Endodermal cell (in vitro differentiated cells): Measurements from ENCODE around the gene DOCK9. TPM values are rescaled to one million over a fixed set of nuclear protein-coding genes. Genes with fewer than 3 reads are reported as not detected.

Source experiments
- DNase-seq: peaks from one replicate; pipeline ENCODE4 v3.0.0-alpha.2; 2017
- H3K27ac ChIP-seq: 2 replicates; pipeline ENCODE4 v1.5.1; 2013; ENCODE audit warnings: mild to moderate bottlenecking, low read depth, low read length, moderate library complexity
- H3K27me3 ChIP-seq: 2 replicates; pipeline ENCODE4 v1.6.1; 2013; ENCODE audit warnings: mild to moderate bottlenecking, low read length, moderate library complexity; ENCODE audit not compliant: insufficient read depth, control insufficient read depth, poor library complexity, severe bottlenecking
- H3K36me3 ChIP-seq: 2 replicates; pipeline ENCODE4 v1.7.0; 2013; ENCODE audit warnings: mild to moderate bottlenecking, low read length, moderate library complexity; ENCODE audit not compliant: control insufficient read depth, insufficient read depth
- H3K4me1 ChIP-seq: one replicate; pipeline ENCODE4 v1.7.0; 2013; ENCODE audit warnings: low read length; ENCODE audit not compliant: control insufficient read depth, insufficient read depth
- H3K4me3 ChIP-seq: 2 replicates; pipeline ENCODE4 v1.5.1; 2013; ENCODE audit warnings: mild to moderate bottlenecking, low read length, moderate library complexity
- H3K9ac ChIP-seq: 2 replicates; pipeline ENCODE4 v1.6.1; 2013; ENCODE audit warnings: mild to moderate bottlenecking, low read length, moderate library complexity; ENCODE audit not compliant: poor library complexity, severe bottlenecking; ENCODE audit errors: extremely low read depth
- H3K9me3 ChIP-seq: 2 replicates; pipeline ENCODE4 v1.6.1; 2013; ENCODE audit warnings: mild to moderate bottlenecking, low read length, moderate library complexity; ENCODE audit not compliant: control insufficient read depth
- H3K27ac Mint-ChIP-seq: 2 replicates; pipeline ENCODE4 v1.8.0; 2020; ENCODE audit warnings: mixed read lengths
- H3K27me3 Mint-ChIP-seq: 2 replicates; pipeline ENCODE4 v1.8.0; 2021; ENCODE audit warnings: mild to moderate bottlenecking, mixed read lengths; ENCODE audit not compliant: insufficient read depth
- H3K36me3 Mint-ChIP-seq: 2 replicates; pipeline ENCODE4 v1.8.0; 2020; ENCODE audit warnings: low read depth, mixed read lengths
- H3K4me1 Mint-ChIP-seq: 2 replicates; pipeline ENCODE4 v1.8.0; 2020; ENCODE audit warnings: mixed read lengths
- H3K4me3 Mint-ChIP-seq: 2 replicates; pipeline ENCODE4 v1.8.0; 2020; ENCODE audit warnings: mild to moderate bottlenecking, moderate library complexity, mixed read lengths
- H3K9me3 Mint-ChIP-seq: 2 replicates; pipeline ENCODE4 v1.8.0; 2020; ENCODE audit warnings: mild to moderate bottlenecking, mixed read lengths
- CTCF ChIP-seq: fragments of 200-600 bp; sonication (generic); conservative IDR thresholded peaks from 2 replicates; pipeline ENCODE4 v1.5.0; 2021; ENCODE audit warnings: antibody characterized with exemption, mild to moderate bottlenecking
- WGBS, 2 experiments: methylation state at CpG; one replicate each; pipeline versions ENCODE4 v1.1.5 to v1.1.7; 2013; ENCODE audit warnings: missing lambda C conversion rate in 2 of 2, mixed read lengths in 1 of 2; ENCODE audit not compliant: insufficient coverage in 1 of 2, insufficient read length in 1 of 2; 5-methylcytosine and 5-hydroxymethylcytosine counted together
- total RNA-seq, 2 donors: library from RNA; stranded (reverse); fragmentation: NEBNext Ultra II Directional in 1 of 2; extraction: Animal tissue kit (Norgen Biotek cat#: 25700) in 1 of 2; gene quantifications; 2 replicates in 1 of 2; 3 replicates in 1 of 2; pipeline ENCODE4 v1.2.1, GENCODE V29; 2021

The DOCK9 gene
- total RNA-seq, 2 donors from 2014 or later = 15.6 to 22.5 TPM

GRCh38 chr13:98829541-98829940 is 148.3 kb downstream of the DOCK9 start:
- no peak overlapping the region for H3K9ac ChIP-seq
- no peaks in the 10 kb centered on the region for H3K27me3 Mint-ChIP-seq
- DNase-seq = no peak
- H3K27ac Mint-ChIP-seq = no peak overlapping the region
- no peaks in the 10 kb centered on the region for H3K9me3 Mint-ChIP-seq
- H3K9me3 ChIP-seq = no peaks in the 10 kb centered on the region
- H3K4me1 Mint-ChIP-seq = peaks cover 10% of the 10 kb centered on the region
- H3K27ac ChIP-seq = no peak overlapping the region
- no peak overlapping the region for H3K4me3 Mint-ChIP-seq
- no peaks in the 10 kb centered on the region for H3K27me3 ChIP-seq
- WGBS, 2 experiments = 89 to 92% methylated on average over 4 to 5 of the region's 5 CpGs
- no peak for TF ChIP-seq CTCF
- peaks cover 3% of the 10 kb centered on the region for H3K36me3 Mint-ChIP-seq
- no peaks in the 10 kb centered on the region for H3K4me1 ChIP-seq
- no peak overlapping the region for H3K4me3 ChIP-seq
- no peaks in the 10 kb centered on the region for H3K36me3 ChIP-seq

GRCh38 chr13:98828614-98829013 is 149.2 kb downstream of the DOCK9 start:
- Mint-ChIP-seq H3K9me3 (no peaks in the 10 kb centered on the region), H3K36me3 (peaks cover 3% of the 10 kb centered on the region), H3K4me3 (no peak overlapping the region), H3K4me1 (peaks cover 10% of the 10 kb centered on the region), H3K27me3 (no peaks in the 10 kb centered on the region), H3K27ac (no peak overlapping the region)
- Histone ChIP-seq H3K27me3 (no peaks in the 10 kb centered on the region), H3K36me3 (no peaks in the 10 kb centered on the region), H3K9ac (no peak overlapping the region), H3K4me1 (no peaks in the 10 kb centered on the region), H3K4me3 (no peak overlapping the region), H3K27ac (no peak overlapping the region), H3K9me3 (no peaks in the 10 kb centered on the region)
- no peak for DNase-seq
- WGBS, 2 experiments = 89% methylated on average over 2 of the region's 2 CpGs; no CpG with 5 or more reads in 1 of the 2 experiments
- no peak for TF ChIP-seq CTCF

- Mint-ChIP-seq H3K4me3 (no peak overlapping the region), H3K36me3 (peaks cover 6% of the 10 kb centered on the region), H3K9me3 (no peaks in the 10 kb centered on the region), H3K27ac (no peak overlapping the region), H3K27me3 (no peaks in the 10 kb centered on the region), H3K4me1 (peaks cover 11% of the 10 kb centered on the region)
- peak; percentile 79 for DNase-seq
- H3K9me3 ChIP-seq = no peaks in the 10 kb centered on the region
- H3K9ac ChIP-seq = no peak overlapping the region
- no peak overlapping the region for H3K27ac ChIP-seq
- H3K27me3 ChIP-seq = no peaks in the 10 kb centered on the region
- no peaks in the 10 kb centered on the region for H3K36me3 ChIP-seq
- peak; percentile 71 for TF ChIP-seq CTCF
- no peaks in the 10 kb centered on the region for H3K4me1 ChIP-seq
- WGBS, 2 experiments = 51 to 81% methylated on average over 5 to 14 of the region's 14 CpGs
- no peak overlapping the region for H3K4me3 ChIP-seq
These were observed 150.4 kb downstream of the DOCK9 start for GRCh38 chr13:98827449-98827848.
